K562 (cell line): Measurements from ENCODE around the gene NUDT21. TPM values are rescaled to one million over a fixed set of nuclear protein-coding genes. Genes with fewer than 3 reads are reported as not detected.

Experiments
- BRD4 ChIP-seq: fragments of 200-600 bp; sonication (generic); IDR thresholded peaks from 2 replicates; pipeline ENCODE4 v1.6.1; 2017; ENCODE audit warnings: inconsistent platforms
- BRF1 ChIP-seq: IDR thresholded peaks from 3 replicates; pipeline ENCODE4 v1.6.1; 2011; ENCODE audit warnings: borderline replicate concordance, mild to moderate bottlenecking; ENCODE audit not compliant: insufficient read length; ENCODE audit errors: extremely low read depth
- CHCHD3 ChIP-seq: fragments of 250-450 bp; sonication (Bioruptor Pico); IDR thresholded peaks from 2 replicates; pipeline ENCODE4 v2.1.2; 2022; ENCODE audit warnings: mild to moderate bottlenecking
- FOXP4 ChIP-seq: sonication (generic); formaldehyde crosslinking; IDR thresholded peaks from 2 replicates; pipeline ENCODE4 v1.8.0; 2022; ENCODE audit warnings: mild to moderate bottlenecking, missing genetic modification reagents, borderline replicate concordance
- KLF6 ChIP-seq: fragments of 250-450 bp; sonication (Bioruptor Pico); IDR thresholded peaks from 2 replicates; pipeline ENCODE4 v1.4.0; 2020; ENCODE audit warnings: mild to moderate bottlenecking, moderate library complexity, borderline replicate concordance
- RAD51 ChIP-seq: fragments of 450-650 bp; IDR thresholded peaks from 2 replicates; pipeline ENCODE4 v1.7.1; 2016; ENCODE audit warnings: low read depth, mild to moderate bottlenecking, borderline replicate concordance
- RB1 ChIP-seq: fragments of 450-650 bp; IDR thresholded peaks from 2 replicates; pipeline ENCODE4 v1.6.1; 2017; ENCODE audit warnings: low read depth, mild to moderate bottlenecking
- STAT5B ChIP-seq: fragments of 250-450 bp; sonication (Bioruptor Pico); IDR thresholded peaks from 2 replicates; pipeline ENCODE4 v1.8.0; 2021; ENCODE audit warnings: mild to moderate bottlenecking, inconsistent platforms
- TCF7 ChIP-seq: sonication (generic); IDR thresholded peaks from 2 replicates; pipeline ENCODE4 v1.6.1; 2016; ENCODE audit warnings: antibody characterized with exemption, borderline replicate concordance
- ZNF785 ChIP-seq: fragments of 250-450 bp; sonication (Bioruptor Pico); IDR thresholded peaks from 2 replicates; pipeline ENCODE4 v1.4.0; 2020; ENCODE audit warnings: mild to moderate bottlenecking
- polyA plus RNA-seq, 8 experiments: library from polyadenylated mRNA; depleted of rRNA in 4 of 8; stranded (reverse) in 5 of 8; unstranded in 3 of 8; fragments of >200 nt; fragmentation: Nextera tagmentation in 2 of 8; fragmentation: Illumina TruSeq in 1 of 8; extraction: Ambion mirVana in 2 of 8; extraction: Trizol in 1 of 8; gene quantifications; 2 replicates each; pipeline versions ENCODE4 v1.2.1 to v1.2.3, GENCODE V29; 2011 to 2014; ENCODE audit warnings: inconsistent platforms in 1 of 8, missing spikeins in 1 of 8
- total RNA-seq, 7 experiments: library from RNA; depleted of rRNA in 6 of 7; stranded (reverse); fragments of >200 nt in 6 of 7; fragmentation: Illumina TruSeq in 2 of 7; extraction: Trizol in 2 of 7; gene quantifications; 2 replicates each; pipeline versions ENCODE4 v1.2.1 to v1.2.3, GENCODE V29; 2011 to 2021; ENCODE audit warnings: low replicate concordance in 1 of 7
- TF ChIP-seq, protein P1 (sequence below), 2 experiments: fragments of 450-650 bp in 1 of 2; sonication (generic) in 1 of 2; formaldehyde crosslinking in 1 of 2; IDR thresholded peaks; 2 replicates each; pipeline versions ENCODE4 v1.7.1 to v1.9.0; 2016 to 2022; ENCODE audit warnings: inconsistent platforms in 1 of 2, mild to moderate bottlenecking in 1 of 2, missing genetic modification reagents in 1 of 2
- TF ChIP-seq, protein P2 (sequence below): fragments of 450-650 bp; formaldehyde crosslinking; IDR thresholded peaks from 2 replicates; pipeline ENCODE4 v1.4.0; 2020; ENCODE audit warnings: mild to moderate bottlenecking, moderate library complexity

Gene NUDT21
- total and polyA plus RNA-seq, 9 of the 15 experiments (the other 6 are each of a cell fraction or from before 2014, with no cell fraction given): 62.4 to 218 (median 121) TPM

GRCh38 chr16:56450986-56451752 is at the start of gene NUDT21, which contains the start of gene OGFOD1 (continued):
- TF ChIP-seq FOXP4 (CRISPR knock-in tag) (no peak), STAT5B (CRISPR knock-in tag) (no peak), BRD4 (no peak), CHCHD3 (no peak), RAD51 (no peak), RB1 (peak; percentile 58), BRF1 (no peak), KLF6 (CRISPR knock-in tag) (no peak), ZNF785 (CRISPR knock-in tag) (no peak), TCF7 (no peak)
- TF ChIP-seq, protein P1, sequence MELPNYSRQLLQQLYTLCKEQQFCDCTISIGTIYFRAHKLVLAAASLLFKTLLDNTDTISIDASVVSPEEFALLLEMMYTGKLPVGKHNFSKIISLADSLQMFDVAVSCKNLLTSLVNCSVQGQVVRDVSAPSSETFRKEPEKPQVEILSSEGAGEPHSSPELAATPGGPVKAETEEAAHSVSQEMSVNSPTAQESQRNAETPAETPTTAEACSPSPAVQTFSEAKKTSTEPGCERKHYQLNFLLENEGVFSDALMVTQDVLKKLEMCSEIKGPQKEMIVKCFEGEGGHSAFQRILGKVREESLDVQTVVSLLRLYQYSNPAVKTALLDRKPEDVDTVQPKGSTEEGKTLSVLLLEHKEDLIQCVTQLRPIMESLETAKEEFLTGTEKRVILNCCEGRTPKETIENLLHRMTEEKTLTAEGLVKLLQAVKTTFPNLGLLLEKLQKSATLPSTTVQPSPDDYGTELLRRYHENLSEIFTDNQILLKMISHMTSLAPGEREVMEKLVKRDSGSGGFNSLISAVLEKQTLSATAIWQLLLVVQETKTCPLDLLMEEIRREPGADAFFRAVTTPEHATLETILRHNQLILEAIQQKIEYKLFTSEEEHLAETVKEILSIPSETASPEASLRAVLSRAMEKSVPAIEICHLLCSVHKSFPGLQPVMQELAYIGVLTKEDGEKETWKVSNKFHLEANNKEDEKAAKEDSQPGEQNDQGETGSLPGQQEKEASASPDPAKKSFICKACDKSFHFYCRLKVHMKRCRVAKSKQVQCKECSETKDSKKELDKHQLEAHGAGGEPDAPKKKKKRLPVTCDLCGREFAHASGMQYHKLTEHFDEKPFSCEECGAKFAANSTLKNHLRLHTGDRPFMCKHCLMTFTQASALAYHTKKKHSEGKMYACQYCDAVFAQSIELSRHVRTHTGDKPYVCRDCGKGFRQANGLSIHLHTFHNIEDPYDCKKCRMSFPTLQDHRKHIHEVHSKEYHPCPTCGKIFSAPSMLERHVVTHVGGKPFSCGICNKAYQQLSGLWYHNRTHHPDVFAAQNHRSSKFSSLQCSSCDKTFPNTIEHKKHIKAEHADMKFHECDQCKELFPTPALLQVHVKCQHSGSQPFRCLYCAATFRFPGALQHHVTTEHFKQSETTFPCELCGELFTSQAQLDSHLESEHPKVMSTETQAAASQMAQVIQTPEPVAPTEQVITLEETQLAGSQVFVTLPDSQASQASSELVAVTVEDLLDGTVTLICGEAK (IDR thresholded peaks at IDR 0.05): peak; percentile 98
- TF ChIP-seq, protein P1 (CRISPR knock-in tag; IDR thresholded peaks at IDR 0.05): no peak
- TF ChIP-seq, protein P2, sequence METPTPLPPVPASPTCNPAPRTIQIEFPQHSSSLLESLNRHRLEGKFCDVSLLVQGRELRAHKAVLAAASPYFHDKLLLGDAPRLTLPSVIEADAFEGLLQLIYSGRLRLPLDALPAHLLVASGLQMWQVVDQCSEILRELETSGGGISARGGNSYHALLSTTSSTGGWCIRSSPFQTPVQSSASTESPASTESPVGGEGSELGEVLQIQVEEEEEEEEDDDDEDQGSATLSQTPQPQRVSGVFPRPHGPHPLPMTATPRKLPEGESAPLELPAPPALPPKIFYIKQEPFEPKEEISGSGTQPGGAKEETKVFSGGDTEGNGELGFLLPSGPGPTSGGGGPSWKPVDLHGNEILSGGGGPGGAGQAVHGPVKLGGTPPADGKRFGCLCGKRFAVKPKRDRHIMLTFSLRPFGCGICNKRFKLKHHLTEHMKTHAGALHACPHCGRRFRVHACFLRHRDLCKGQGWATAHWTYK: peak; percentile 14; the same call in 1 of the 2 replicates
